ENCODE data around the gene CLIP2.
"Not testable (repeated sequence)": the region's sequence is repeated elsewhere in the genome, so short reads cannot be mapped to it uniquely, and the experiment has no call there.

Gene CLIP2

DNA sequence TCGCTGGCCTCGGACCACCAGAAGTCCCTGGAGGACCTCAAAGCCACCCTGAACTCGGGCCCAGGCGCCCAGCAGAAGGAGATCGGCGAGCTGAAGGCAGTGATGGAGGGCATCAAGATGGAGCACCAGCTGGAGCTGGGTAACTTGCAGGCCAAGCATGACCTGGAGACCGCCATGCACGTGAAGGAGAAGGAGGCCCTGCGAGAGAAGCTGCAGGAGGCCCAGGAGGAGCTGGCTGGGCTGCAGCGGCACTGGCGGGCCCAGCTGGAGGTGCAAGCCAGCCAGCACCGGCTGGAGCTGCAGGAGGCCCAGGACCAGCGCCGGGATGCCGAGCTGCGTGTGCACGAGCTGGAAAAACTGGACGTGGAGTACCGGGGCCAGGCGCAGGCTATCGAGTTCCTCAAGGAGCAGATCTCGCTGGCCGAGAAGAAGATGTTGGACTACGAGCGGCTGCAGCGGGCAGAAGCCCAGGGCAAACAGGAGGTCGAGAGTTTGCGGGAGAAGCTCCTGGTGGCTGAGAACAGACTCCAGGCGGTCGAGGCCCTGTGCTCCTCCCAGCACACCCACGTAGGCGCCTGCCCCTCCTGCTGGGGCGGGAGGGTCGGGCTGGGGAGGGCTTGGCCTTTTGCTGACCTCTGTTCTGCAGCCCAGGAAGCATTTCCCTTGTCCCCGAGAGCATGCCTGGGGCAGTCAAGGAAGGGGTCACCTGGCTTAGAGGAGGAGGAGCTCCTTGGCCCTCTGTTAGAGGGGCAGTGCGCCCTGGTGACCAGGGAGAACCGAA lies 87.2 kb downstream of the CLIP2 start:
- FAIRE-seq: no peak

DNA sequence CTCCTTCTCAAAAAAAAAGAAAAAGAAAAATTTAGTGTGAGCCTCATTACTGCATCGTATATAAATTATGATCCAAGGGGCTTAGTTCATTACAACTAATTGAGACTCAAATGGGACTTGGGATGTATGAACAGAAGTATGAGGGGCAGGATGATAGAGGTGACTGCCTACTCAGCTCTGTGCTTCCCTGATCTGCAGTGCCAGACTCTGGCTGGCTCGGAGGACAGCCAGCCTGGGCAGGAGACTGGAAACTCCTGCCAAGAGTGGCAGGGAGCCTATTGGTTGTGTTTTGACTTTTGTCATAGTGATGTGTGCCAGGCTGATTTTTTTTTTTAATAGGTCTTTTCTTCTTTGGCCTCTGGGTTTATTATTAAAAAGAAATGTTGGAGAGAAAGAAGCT lies 90.7 kb downstream of the CLIP2 start:
- FAIRE-seq: no peak

DNA sequence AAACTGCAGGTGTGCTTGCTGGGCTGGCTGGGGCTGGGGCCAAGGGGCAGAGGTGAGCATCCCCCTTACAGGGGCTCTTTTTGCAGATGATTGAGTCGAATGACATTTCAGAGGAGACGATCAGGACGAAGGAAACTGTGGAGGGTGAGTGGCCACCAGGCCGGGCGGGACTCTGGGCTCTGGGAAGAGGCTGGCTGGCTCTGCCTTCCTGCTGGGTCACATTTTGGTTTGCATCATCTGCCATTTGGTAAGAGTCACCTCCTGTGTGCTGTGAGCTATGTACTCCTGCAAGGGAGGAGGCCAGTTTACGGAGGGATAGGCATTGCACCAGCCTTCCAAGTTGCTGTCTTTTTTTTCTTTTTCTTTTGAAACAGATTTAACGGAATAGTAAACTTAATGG lies 91.5 kb downstream of the CLIP2 start:
- peak; percentile 33 for FAIRE-seq

GRCh38 chr7:74384086-74384485 lies 94.9 kb downstream of the CLIP2 start:
- not testable (repeated sequence) for FAIRE-seq

- not testable (repeated sequence) for FAIRE-seq
These were observed 95.6 kb downstream of the CLIP2 start for GRCh38 chr7:74384854-74385253.

DNA sequence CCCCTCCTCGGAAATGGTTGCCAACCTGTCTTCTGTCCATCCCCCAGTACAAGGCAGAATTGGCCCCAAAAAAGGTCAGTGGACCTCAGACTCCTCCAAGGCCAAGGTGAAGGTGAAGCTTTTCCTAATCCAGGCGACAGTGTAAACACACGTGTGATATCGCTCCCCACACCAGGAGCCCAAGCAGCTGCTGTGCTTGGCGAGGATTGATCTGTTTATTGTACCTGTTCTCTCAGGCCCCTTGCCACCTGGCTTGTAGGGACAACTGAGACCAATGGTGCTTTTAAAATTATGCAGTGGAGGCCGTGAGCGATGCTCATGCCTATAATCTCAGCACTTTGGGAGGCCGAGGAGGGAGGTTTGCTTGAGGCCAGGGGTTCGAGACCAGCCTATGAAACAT lies 98.4 kb downstream of the CLIP2 start:
- FAIRE-seq: no peak

GRCh38 chr7:74388880-74389415 lies 99.7 kb downstream of the CLIP2 start:
- no peak for FAIRE-seq

GRCh38 chr7:74393722-74394121 lies 104.5 kb downstream of the CLIP2 start:
- peak; percentile 90 for FAIRE-seq

GRCh38 chr7:74394601-74395000 lies 105.4 kb downstream of the CLIP2 start:
- peak; percentile 65 for FAIRE-seq

DNA sequence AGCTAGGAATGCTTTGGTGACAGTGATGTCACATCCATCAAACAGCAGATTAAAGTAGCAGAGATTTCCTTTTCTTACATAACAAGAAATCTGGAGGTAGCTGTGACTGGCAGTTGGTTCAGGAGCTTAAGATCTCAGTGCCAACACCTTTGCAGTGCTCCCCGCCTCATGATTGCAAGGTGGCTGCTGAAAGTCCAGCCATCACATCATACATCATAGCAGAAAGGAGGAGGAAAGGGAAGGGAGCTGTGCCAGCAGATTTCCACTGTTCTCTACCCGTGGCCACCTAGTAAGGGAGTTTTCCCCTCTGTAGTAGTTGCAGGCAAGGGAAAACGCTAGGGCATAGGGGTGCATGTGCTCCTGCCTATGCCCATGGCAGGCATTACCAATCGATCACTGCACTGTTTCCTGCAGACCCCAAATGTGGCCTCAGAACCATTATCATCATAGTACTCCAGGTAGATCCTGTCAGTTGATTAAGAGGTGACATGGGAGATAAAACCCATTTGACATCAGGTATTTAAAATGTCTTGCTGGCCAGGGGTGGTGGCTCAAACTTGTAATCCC lies 106.6 kb downstream of the CLIP2 start:
- no peak for FAIRE-seq

DNA sequence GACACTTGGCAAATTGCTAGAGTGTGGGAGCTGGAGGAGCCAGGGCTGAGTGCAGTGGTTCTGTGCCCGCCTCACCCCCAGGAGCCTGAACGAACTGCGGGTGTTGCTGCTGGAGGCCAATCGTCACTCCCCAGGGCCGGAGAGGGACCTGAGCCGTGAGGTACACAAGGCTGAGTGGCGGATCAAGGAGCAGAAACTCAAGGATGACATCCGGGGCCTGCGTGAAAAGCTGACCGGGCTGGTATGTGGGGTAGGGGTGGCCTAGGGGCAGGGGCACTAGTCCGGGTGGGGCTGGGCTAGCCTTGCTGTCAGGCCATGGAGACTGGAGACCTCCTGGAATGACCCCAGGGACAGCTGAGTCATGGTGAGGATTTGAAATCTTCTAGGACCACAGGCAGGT lies 107.8 kb downstream of the CLIP2 start:
- FAIRE-seq: no peak

DNA sequence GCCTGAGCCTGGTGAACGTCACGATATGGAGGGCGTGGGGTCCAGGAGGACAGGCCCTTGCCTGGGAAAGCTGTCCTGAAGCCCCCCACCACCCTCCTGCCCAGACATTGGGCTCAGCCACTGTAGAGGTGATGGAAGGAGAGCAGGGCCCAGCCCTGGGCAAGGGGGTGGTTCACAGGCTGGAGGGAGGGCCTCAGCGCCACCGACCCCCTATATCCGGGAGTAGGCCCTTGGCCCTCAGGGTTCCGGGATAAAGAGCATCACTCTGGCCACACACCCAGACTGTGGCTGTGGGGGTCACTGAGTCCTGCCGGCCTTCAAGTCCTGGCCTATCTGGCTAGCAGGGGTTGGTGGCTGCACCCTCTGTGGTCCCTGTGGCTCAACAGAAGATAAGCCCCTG lies 109.2 kb downstream of the CLIP2 start:
- FAIRE-seq: no peak

DNA sequence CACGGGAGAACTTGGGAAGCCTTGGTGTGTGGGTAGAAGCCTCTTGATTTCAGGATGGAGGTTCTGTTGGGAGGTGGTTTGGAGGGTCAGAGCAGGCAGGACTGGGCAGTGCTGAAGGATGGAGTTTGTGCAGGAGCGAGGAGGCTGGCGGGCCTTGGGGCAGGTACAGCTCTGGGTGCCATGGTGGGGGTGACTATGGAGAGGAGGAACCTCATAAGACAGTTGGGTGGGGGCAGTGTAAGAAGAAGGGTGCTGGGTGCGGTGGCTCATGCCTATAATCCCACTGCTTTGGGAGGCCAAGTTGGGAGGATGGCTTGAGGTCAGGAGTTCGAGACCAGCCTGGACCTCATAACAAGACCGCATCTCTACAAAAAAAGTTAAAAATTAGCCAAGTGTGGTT lies 109.8 kb downstream of the CLIP2 start:
- FAIRE-seq: no peak

DNA sequence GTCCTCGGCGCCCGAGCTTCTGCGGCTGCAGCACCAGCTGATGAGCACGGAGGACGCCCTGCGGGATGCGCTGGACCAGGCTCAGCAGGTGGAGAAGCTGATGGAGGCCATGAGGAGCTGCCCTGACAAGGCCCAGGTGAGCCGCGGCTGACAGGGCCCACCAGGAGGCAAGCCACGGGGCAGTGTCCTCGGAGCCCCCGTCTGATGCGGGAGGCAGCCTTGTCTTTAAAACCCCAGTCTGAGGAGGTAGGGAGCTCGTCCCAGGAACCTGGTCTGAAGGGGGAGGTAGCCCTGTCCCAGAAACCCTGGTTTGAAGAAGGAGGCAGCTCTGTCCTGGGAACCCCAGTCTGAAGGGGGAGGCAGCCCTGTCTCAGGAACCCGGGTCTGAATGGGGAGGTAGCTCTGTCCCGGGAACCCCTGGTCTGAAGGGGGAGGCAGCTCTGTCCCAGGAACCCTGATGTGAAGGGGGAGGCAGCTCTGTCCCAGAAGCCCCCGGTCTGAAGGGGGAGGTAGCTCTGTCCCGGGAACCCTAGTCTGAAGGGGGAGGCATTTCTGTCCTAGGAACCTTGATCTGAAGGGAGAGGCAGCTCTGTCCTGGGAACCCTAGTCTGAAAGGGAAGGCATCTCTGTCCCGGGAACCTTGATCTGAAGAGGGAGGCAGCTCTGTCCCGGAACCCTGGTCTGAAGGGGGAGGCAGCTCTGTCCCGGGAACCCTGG lies 111.4 kb downstream of the CLIP2 start:
- no peak for FAIRE-seq

DNA sequence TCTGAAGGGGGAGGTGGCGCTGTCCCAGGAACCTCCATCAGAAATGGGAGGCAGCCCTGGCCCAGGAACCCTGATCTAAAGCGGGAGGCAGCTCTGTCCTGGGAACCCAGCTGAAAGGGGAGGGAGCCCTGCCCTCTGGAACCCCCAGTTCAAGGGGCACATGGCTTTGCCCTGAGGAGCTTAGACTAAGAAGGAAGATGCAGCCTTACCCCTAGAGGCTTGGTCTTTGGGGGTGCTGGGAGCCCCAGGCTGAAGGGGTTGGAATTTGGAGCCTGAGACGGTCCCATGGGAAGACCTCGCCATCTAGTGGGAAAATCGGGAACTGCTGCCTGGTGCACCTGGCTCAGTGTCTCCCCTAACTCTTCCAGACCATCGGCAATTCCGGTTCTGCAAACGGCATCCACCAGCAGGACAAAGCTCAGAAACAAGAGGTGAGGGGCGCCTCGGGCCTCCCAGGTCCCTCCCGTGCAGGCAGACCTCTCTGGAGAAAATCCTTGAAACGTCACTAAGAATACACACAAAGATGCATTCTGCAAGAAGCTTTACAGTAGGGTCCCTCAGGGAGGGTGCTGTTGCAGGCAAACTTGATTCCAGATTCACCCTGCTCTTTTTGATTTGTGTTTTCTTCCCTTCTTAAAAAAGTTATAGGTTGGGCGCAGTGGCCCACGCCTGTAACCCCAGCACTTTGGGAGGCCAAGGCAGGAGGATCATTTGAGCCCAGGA lies 112.1 kb downstream of the CLIP2 start:
- FAIRE-seq: no peak

DNA sequence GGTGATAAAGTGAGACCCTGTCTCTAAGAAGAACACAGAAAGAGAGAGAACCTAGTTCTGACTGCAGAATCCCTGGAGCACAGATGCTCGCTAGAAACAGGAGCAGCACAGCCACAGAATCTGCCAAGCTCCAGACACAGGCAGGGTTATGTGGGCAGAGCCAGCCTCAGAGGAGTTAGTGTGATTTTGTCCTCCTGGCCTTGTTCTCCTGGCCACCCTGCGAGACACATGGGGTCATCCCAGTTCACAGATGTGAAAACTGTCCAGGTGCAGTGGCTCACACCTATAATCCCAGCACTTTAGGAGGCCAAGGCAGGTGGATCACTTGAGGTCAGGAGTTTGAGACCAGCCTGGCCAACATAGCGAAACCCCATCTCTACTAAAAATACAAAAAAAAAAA lies 113.5 kb downstream of the CLIP2 start:
- FAIRE-seq: not testable (repeated sequence)

DNA sequence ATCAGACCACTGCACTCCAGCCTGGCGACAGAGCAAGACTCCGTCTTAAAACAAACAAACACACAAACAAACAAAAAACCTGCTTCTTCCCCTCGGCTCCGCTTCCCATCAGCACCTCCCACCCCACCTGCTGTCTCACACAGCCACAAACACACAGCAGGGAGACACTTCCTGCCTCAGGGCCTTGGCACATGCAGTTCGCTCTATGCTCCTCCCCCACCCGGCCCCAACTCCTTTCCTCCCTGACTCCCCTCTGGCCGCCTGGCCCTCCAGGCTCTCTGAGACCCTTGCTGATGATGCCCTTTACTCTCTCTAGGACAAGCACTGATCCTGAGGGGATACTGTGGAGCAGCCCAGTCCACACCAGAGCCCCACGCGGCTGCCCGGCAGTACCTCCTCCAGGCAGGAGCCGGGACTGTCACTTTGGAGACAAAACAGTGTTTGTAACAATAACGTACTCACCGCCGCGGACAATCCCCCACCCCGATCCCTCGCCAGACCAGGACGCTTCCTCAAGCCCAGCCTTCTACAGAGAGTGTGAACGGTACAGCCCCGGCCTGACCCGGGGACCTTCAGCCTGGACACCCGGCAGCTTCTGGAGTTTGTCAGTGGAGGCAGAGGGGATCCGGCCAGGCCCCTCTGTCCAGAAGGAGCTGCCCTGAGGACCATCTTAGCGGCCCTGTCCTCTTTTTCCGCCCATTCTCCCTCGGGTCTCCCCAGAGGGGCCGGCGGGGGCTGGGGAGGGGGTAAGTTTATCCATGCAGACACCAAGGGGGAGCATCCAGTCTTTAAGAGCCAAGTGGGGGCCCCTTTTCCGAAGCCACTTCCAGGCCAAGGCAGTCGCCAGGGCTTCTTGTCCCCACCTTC lies 114.5 kb downstream of the CLIP2 start:
- FAIRE-seq: no peak

- FAIRE-seq: no peak
These were observed 115.1 kb downstream of the CLIP2 start for GRCh38 chr7:74404388-74404700.

GRCh38 chr7:74404741-74405140 lies 115.5 kb downstream of the CLIP2 start:
- FAIRE-seq: no peak

DNA sequence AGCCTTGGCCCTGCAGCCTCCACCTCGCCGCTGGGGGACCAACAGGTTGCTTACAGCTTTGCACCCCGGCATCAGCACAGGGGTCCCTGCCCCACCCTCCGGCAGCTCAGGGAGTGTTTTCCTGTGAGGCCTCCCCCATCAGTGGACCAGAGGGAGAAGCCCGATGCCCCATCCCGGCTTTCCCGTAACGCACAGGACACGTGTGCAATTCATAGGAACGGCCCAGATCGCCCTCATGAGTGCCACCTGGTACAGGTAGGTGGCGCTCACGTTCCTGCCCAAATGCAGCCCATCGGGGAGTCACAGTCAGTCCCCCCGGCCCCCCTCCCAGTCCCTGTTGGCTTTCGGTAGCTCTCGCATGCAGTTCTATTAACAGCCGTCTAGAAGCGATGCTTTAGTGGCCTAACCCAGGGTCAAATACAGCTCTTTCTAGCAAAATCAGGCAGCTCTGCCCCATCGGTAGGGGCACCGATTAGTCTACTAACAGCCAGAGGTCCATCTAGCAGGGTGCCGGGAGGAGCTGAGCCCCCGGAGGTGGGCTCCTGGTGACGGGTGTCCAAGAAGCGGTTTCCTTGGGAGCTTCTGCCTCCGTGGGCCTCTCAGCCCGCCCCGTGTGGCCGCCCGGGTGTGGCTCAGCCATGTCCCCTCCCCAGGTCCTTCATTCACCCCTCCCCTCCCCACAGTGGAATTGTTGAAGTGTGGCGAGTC lies 116.1 kb downstream of the CLIP2 start:
- no peak for FAIRE-seq

GRCh38 chr7:74405899-74406512 lies 116.8 kb downstream of the CLIP2 start:
- FAIRE-seq: no peak
